HepG2 (cell line): ENCODE results near the gene VGF. TPM values are rescaled to one million over a fixed set of nuclear protein-coding genes. Genes with fewer than 3 reads are reported as not detected.

Experiments used
- ETV6 ChIP-seq: sonication (generic); formaldehyde crosslinking; conservative IDR thresholded peaks from 2 replicates; pipeline ENCODE4 v1.4.0; 2020; ENCODE audit warnings: missing genetic modification reagents
- FOXM1 ChIP-seq: sonication (generic); formaldehyde crosslinking; IDR thresholded peaks from 2 replicates; pipeline ENCODE4 v1.5.0; 2020; ENCODE audit warnings: missing genetic modification reagents
- HES4 ChIP-seq: sonication (generic); formaldehyde crosslinking; IDR thresholded peaks from 2 replicates; pipeline ENCODE4 v1.9.0; 2021; ENCODE audit warnings: mild to moderate bottlenecking, missing genetic modification reagents, borderline replicate concordance
- HOXA5 ChIP-seq: sonication (generic); formaldehyde crosslinking; IDR thresholded peaks from 2 replicates; pipeline ENCODE4 v1.4.0; 2020; ENCODE audit warnings: missing genetic modification reagents
- KAT7 ChIP-seq: IDR thresholded peaks from 2 replicates; pipeline ENCODE4 v1.6.1; 2018; ENCODE audit warnings: borderline replicate concordance, missing compliant biosample characterization
- NFE2L1 ChIP-seq: sonication (generic); formaldehyde crosslinking; IDR thresholded peaks from 2 replicates; pipeline ENCODE4 v1.4.0; 2020; ENCODE audit warnings: missing genetic modification reagents, mild to moderate bottlenecking, borderline replicate concordance
- RFX1 ChIP-seq: fragments of 450-650 bp; IDR thresholded peaks from 2 replicates; pipeline ENCODE4 v1.6.1; 2017
- RFXANK ChIP-seq: IDR thresholded peaks from 2 replicates; pipeline ENCODE4 v1.6.1; 2016
- SIN3A ChIP-seq: IDR thresholded peaks from 2 replicates; pipeline ENCODE4 v1.6.1; 2011; ENCODE audit warnings: low read depth, mild to moderate bottlenecking, control low read depth, low read length, borderline replicate concordance
- SNAPC2 ChIP-seq: sonication (generic); formaldehyde crosslinking; IDR thresholded peaks from 2 replicates; pipeline ENCODE4 v1.8.1; 2022; ENCODE audit warnings: mild to moderate bottlenecking, missing genetic modification reagents
- TBP ChIP-seq: sonication (generic); formaldehyde crosslinking; IDR thresholded peaks from 2 replicates; pipeline ENCODE4 v1.5.0; 2020; ENCODE audit warnings: missing genetic modification reagents
- ZKSCAN8 ChIP-seq: IDR thresholded peaks from 2 replicates; pipeline ENCODE4 v1.6.1; 2016; ENCODE audit warnings: borderline replicate concordance, missing genetic modification reagents, missing compliant biosample characterization
- ZNF280D ChIP-seq: sonication (generic); formaldehyde crosslinking; IDR thresholded peaks from 2 replicates; pipeline ENCODE4 v1.5.1; 2020; ENCODE audit warnings: mild to moderate bottlenecking, missing genetic modification reagents
- ZNF33A ChIP-seq: sonication (generic); formaldehyde crosslinking; IDR thresholded peaks from 2 replicates; pipeline ENCODE4 v1.5.1; 2020; ENCODE audit warnings: missing genetic modification reagents, mild to moderate bottlenecking, moderate library complexity, borderline replicate concordance
- ZNF468 ChIP-seq: sonication (generic); formaldehyde crosslinking; IDR thresholded peaks from 2 replicates; pipeline ENCODE4 v1.8.0; 2022; ENCODE audit warnings: mild to moderate bottlenecking, moderate library complexity, missing genetic modification reagents
- ZNF713 ChIP-seq: sonication (generic); formaldehyde crosslinking; IDR thresholded peaks from 2 replicates; pipeline ENCODE4 v1.4.0; 2020; ENCODE audit warnings: mild to moderate bottlenecking, missing genetic modification reagents
- ZNF776 ChIP-seq: sonication (generic); formaldehyde crosslinking; IDR thresholded peaks from 2 replicates; pipeline ENCODE4 v1.4.0; 2020; ENCODE audit warnings: mild to moderate bottlenecking, missing genetic modification reagents
- ZNF781 ChIP-seq: sonication (generic); formaldehyde crosslinking; IDR thresholded peaks from 2 replicates; pipeline ENCODE4 v1.5.1; 2020; ENCODE audit warnings: borderline replicate concordance, mild to moderate bottlenecking, missing genetic modification reagents; ENCODE audit errors: not compliant biosample characterization
- polyA plus RNA-seq, 8 experiments: library from polyadenylated mRNA; depleted of rRNA in 3 of 8; stranded (reverse) in 7 of 8; unstranded in 1 of 8; fragments of >200 nt; fragmentation: Illumina TruSeq in 4 of 8; extraction: Trizol in 4 of 8; gene quantifications; 2 replicates each; pipeline versions ENCODE4 v1.2.1 to v1.2.3, GENCODE V29; 2011 to 2016; ENCODE audit warnings: low read depth in 4 of 8, missing spikeins in 1 of 8, mixed read lengths in 1 of 8; ENCODE audit not compliant: insufficient read depth in 1 of 8
- total RNA-seq, 5 experiments: library from RNA; depleted of rRNA; stranded (reverse); fragments of >200 nt; fragmentation: Illumina TruSeq; extraction: Trizol; gene quantifications; 2 replicates each; pipeline ENCODE4 v1.2.3, GENCODE V29; 2016; ENCODE audit warnings: low read depth in 1 of 5
- TF ChIP-seq, protein P1 (sequence below): sonication (generic); formaldehyde crosslinking; IDR thresholded peaks from 2 replicates; pipeline ENCODE4 v1.8.1; 2023; ENCODE audit warnings: missing genetic modification reagents, inconsistent platforms, borderline replicate concordance
- TF ChIP-seq, protein P2 (sequence below): IDR thresholded peaks from 2 replicates; pipeline ENCODE4 v1.6.1; 2016
- TF ChIP-seq, protein P3 (sequence below): sonication (generic); formaldehyde crosslinking; IDR thresholded peaks from 2 replicates; pipeline ENCODE4 v1.8.0; 2022; ENCODE audit warnings: mild to moderate bottlenecking, missing genetic modification reagents, moderate library complexity
- TF ChIP-seq, protein P4 (sequence below): sonication (generic); formaldehyde crosslinking; IDR thresholded peaks from 2 replicates; pipeline ENCODE4 v1.8.0; 2022; ENCODE audit warnings: missing genetic modification reagents, mild to moderate bottlenecking, moderate library complexity, borderline replicate concordance

Gene VGF
- total and polyA plus RNA-seq, 2 of the 13 experiments (the other 11 are each of a cell fraction or from before 2014, with no cell fraction given): 0.12 to 0.46 TPM

- TF ChIP-seq, protein P1, sequence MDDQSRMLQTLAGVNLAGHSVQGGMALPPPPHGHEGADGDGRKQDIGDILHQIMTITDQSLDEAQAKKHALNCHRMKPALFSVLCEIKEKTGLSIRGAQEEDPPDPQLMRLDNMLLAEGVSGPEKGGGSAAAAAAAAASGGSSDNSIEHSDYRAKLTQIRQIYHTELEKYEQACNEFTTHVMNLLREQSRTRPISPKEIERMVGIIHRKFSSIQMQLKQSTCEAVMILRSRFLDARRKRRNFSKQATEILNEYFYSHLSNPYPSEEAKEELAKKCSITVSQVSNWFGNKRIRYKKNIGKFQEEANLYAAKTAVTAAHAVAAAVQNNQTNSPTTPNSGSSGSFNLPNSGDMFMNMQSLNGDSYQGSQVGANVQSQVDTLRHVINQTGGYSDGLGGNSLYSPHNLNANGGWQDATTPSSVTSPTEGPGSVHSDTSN: no peak
- TF ChIP-seq KAT7 (CRISPR knock-in tag) (no peak), ZNF776 (CRISPR knock-in tag) (no peak; the same call in 1 of the 2 replicates), ZNF468 (CRISPR knock-in tag) (peak; percentile 36; the same call in 1 of the 2 replicates), TBP (CRISPR knock-in tag) (no peak), RFX1 (no peak), ZNF280D (CRISPR knock-in tag) (peak; percentile 90; the same call in 1 of the 2 replicates), HES4 (CRISPR knock-in tag) (no peak), ZKSCAN8 (CRISPR knock-in tag) (0 out of 2 replicates have a peak, but pooled peaks have one; percentile 16), ETV6 (CRISPR knock-in tag) (no peak), RFXANK (CRISPR knock-in tag) (no peak), NFE2L1 (CRISPR knock-in tag) (no peak), ZNF33A (CRISPR knock-in tag) (no peak; the same call in 1 of the 2 replicates), FOXM1 (no peak), ZNF781 (CRISPR knock-in tag) (peak; percentile 4), HOXA5 (CRISPR knock-in tag) (peak; percentile 83; the same call in 1 of the 2 replicates), SIN3A (peak; percentile 95), SNAPC2 (CRISPR knock-in tag) (peak; percentile 75), ZNF713 (CRISPR knock-in tag) (no peak)
- TF ChIP-seq, protein P2, sequence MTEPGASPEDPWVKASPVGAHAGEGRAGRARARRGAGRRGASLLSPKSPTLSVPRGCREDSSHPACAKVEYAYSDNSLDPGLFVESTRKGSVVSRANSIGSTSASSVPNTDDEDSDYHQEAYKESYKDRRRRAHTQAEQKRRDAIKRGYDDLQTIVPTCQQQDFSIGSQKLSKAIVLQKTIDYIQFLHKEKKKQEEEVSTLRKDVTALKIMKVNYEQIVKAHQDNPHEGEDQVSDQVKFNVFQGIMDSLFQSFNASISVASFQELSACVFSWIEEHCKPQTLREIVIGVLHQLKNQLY (CRISPR knock-in tag): no peak
- TF ChIP-seq, protein P3, sequence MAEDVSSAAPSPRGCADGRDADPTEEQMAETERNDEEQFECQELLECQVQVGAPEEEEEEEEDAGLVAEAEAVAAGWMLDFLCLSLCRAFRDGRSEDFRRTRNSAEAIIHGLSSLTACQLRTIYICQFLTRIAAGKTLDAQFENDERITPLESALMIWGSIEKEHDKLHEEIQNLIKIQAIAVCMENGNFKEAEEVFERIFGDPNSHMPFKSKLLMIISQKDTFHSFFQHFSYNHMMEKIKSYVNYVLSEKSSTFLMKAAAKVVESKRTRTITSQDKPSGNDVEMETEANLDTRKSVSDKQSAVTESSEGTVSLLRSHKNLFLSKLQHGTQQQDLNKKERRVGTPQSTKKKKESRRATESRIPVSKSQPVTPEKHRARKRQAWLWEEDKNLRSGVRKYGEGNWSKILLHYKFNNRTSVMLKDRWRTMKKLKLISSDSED (CRISPR knock-in tag): no peak
- TF ChIP-seq, protein P4, sequence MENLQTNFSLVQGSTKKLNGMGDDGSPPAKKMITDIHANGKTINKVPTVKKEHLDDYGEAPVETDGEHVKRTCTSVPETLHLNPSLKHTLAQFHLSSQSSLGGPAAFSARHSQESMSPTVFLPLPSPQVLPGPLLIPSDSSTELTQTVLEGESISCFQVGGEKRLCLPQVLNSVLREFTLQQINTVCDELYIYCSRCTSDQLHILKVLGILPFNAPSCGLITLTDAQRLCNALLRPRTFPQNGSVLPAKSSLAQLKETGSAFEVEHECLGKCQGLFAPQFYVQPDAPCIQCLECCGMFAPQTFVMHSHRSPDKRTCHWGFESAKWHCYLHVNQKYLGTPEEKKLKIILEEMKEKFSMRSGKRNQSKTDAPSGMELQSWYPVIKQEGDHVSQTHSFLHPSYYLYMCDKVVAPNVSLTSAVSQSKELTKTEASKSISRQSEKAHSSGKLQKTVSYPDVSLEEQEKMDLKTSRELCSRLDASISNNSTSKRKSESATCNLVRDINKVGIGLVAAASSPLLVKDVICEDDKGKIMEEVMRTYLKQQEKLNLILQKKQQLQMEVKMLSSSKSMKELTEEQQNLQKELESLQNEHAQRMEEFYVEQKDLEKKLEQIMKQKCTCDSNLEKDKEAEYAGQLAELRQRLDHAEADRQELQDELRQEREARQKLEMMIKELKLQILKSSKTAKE (CRISPR knock-in tag): peak; percentile 97
Observed at GRCh38 chr7:101126651-101127459, 38.5 kb downstream of the VGF start, which contains the start of gene SERPINE1 (continued).
